Prostate gland (tissue), 2 donors: ENCODE data around the gene MNAT1. TPM values are rescaled to one million over a fixed set of nuclear protein-coding genes. Genes with fewer than 3 reads are reported as not detected.

Source experiments
- DNase-seq: peaks from one replicate; pipeline ENCODE4 v3.0.0-alpha.2; 2019; ENCODE audit warnings: low spot score
- H3K27ac ChIP-seq, 2 donors: fragments of 200-600 bp; sonication (generic); 2 replicates each; pipeline ENCODE4 v1.5.1; 2017 to 2019
- H3K27me3 ChIP-seq: fragments of 200-600 bp; sonication (generic); replicated peaks from 2 replicates; pipeline ENCODE4 v1.5.1; 2019; ENCODE audit not compliant: insufficient read depth
- H3K36me3 ChIP-seq, 2 donors: fragments of 200-600 bp; sonication (generic); 1 replicate in 1 of 2; 2 replicates in 1 of 2; pipeline versions ENCODE4 v1.5.1 to v1.8.1; 2017 to 2019
- H3K4me1 ChIP-seq: fragments of 200-600 bp; sonication (generic); replicated peaks from 2 replicates; pipeline ENCODE4 v1.5.1; 2019
- H3K4me3 ChIP-seq, 2 donors: fragments of 200-600 bp; sonication (generic); 2 replicates each; pipeline ENCODE4 v1.5.1; 2017 to 2019
- H3K9me3 ChIP-seq: fragments of 200-600 bp; sonication (generic); 2 replicates; pipeline ENCODE4 v1.5.1; 2017
- CTCF ChIP-seq, 4 experiments: fragments of 200-600 bp in 2 of 4; fragments of 450-650 bp in 2 of 4; sonication (generic) in 2 of 4; IDR thresholded peaks; 1 replicate in 3 of 4; 2 replicates in 1 of 4; pipeline ENCODE4 v1.5.1; 2016 to 2019; ENCODE audit warnings: antibody characterized with exemption in 4 of 4, mild to moderate bottlenecking in 2 of 4, moderate library complexity in 2 of 4
- POLR2A ChIP-seq: fragments of 450-650 bp; IDR thresholded peaks from one replicate; pipeline ENCODE4 v1.6.1; 2016; ENCODE audit warnings: antibody characterized with exemption, mild to moderate bottlenecking
- POLR2AphosphoS5 ChIP-seq: sonication (generic); formaldehyde crosslinking; IDR thresholded peaks from one replicate; pipeline ENCODE4 v1.6.1; 2017; ENCODE audit warnings: antibody characterized with exemption
- WGBS: methylation state at CpG from one replicate; pipeline ENCODE4 v1.1.5; 2018; 5-methylcytosine and 5-hydroxymethylcytosine counted together
- intact Hi-C: fragments of 100-400 bp; cut with DNase I; formaldehyde crosslinking; loops from one replicate; pipeline ENCODE4 v1.14.2; 2022
- total RNA-seq, 2 donors: library from RNA; depleted of rRNA; stranded (reverse); fragments of >200 nt; gene quantifications; one replicate each; pipeline ENCODE4 v1.1.0, GENCODE V29; 2016

MNAT1 gene
- total RNA-seq, 2 donors from 2014 or later: 16.1 to 62.9 TPM

- no peaks in the 10 kb centered on the region for H3K36me3 ChIP-seq
- H3K27me3 ChIP-seq: no peaks in the 10 kb centered on the region
- DNase-seq: no peak
- no peaks in the 10 kb centered on the region for H3K9me3 ChIP-seq
- H3K4me1 ChIP-seq: no peaks in the 10 kb centered on the region
- no peak for TF ChIP-seq POLR2A
- TF ChIP-seq POLR2AphosphoS5: no peak
- no peak for TF ChIP-seq CTCF (IDR thresholded peaks at IDR 0.05)
- intact Hi-C loops: no loop called here
- no peak overlapping the region for H3K27ac ChIP-seq
- H3K4me3 ChIP-seq: no peak overlapping the region
- 20% methylated on average over 1 of the region's 1 CpG for WGBS
Observed at GRCh38 chr14:60968099-60968498, 233.5 kb downstream of the MNAT1 start.

- intact Hi-C loops: no loop called here
- Histone ChIP-seq H3K4me3 (no peak overlapping the region), H3K27ac (no peak overlapping the region), H3K9me3 (no peaks in the 10 kb centered on the region), H3K27me3 (no peaks in the 10 kb centered on the region), H3K4me1 (no peaks in the 10 kb centered on the region), H3K36me3 (no peaks in the 10 kb centered on the region)
- TF ChIP-seq CTCF (IDR thresholded peaks at IDR 0.05): no peak
- TF ChIP-seq POLR2AphosphoS5: no peak
- no peak for TF ChIP-seq POLR2A
- DNase-seq: no peak
Observed at GRCh38 chr14:60968671-60969070, 234.1 kb downstream of the MNAT1 start.

- TF ChIP-seq POLR2A (no peak), CTCF (IDR thresholded peaks at IDR 0.05) (no peak), POLR2AphosphoS5 (no peak)
- no peak overlapping the region for H3K4me3 ChIP-seq
- no peaks in the 10 kb centered on the region for H3K36me3 ChIP-seq
- H3K27me3 ChIP-seq: no peaks in the 10 kb centered on the region
- WGBS: 81% methylated on average over 2 of the region's 2 CpGs
- no peak for DNase-seq
- H3K27ac ChIP-seq: no peak overlapping the region
- H3K4me1 ChIP-seq: no peaks in the 10 kb centered on the region
- intact Hi-C loops: no loop called here
- H3K9me3 ChIP-seq: no peaks in the 10 kb centered on the region
Observed at GRCh38 chr14:60970146-60970545, 235.6 kb downstream of the MNAT1 start.

GRCh38 chr14:60971271-60971670, 236.7 kb downstream of the MNAT1 start:
- Histone ChIP-seq H3K27ac (no peak overlapping the region), H3K4me3 (no peak overlapping the region), H3K4me1 (no peaks in the 10 kb centered on the region), H3K36me3 (no peaks in the 10 kb centered on the region), H3K27me3 (no peaks in the 10 kb centered on the region), H3K9me3 (no peaks in the 10 kb centered on the region)
- no peak for DNase-seq
- 20% methylated on average over 2 of the region's 2 CpGs for WGBS
- TF ChIP-seq POLR2AphosphoS5 (no peak), CTCF (IDR thresholded peaks at IDR 0.05) (no peak), POLR2A (no peak)
- intact Hi-C loops: no loop called here

- H3K4me1 ChIP-seq: no peaks in the 10 kb centered on the region
- no peaks in the 10 kb centered on the region for H3K27me3 ChIP-seq
- intact Hi-C loops: no loop called here
- TF ChIP-seq CTCF (IDR thresholded peaks at IDR 0.05) (no peak), POLR2A (no peak)
- no peak overlapping the region for H3K27ac ChIP-seq
- no peaks in the 10 kb centered on the region for H3K36me3 ChIP-seq
- no peak overlapping the region for H3K4me3 ChIP-seq
- 97% methylated on average over 15 of the region's 15 CpGs for WGBS
- no peaks in the 10 kb centered on the region for H3K9me3 ChIP-seq
- DNase-seq: no peak
Observed at GRCh38 chr14:60972295-60972694, 237.7 kb downstream of the MNAT1 start.
